Spinal cord (tissue), 10 donors: ENCODE data around the gene SUPT16H. TPM values are rescaled to one million over a fixed set of nuclear protein-coding genes. Genes with fewer than 3 reads are reported as not detected.

Experiments
- DNase-seq, 6 donors: peaks; one replicate each; pipeline versions ENCODE4 v3.0.0 to v3.0.0-alpha.2; 2013 to 2015; ENCODE audit warnings: low spot score in 6 of 6, low read depth in 4 of 6
- H3K27ac ChIP-seq: one replicate; pipeline ENCODE4 v1.5.1; 2013; ENCODE audit warnings: low read depth, low read length, control low read depth
- H3K27me3 ChIP-seq: one replicate; pipeline ENCODE4 v1.6.1; 2013; ENCODE audit warnings: low read length; ENCODE audit not compliant: control insufficient read depth, insufficient read depth
- H3K36me3 ChIP-seq: one replicate; pipeline ENCODE4 v1.6.1; 2013; ENCODE audit warnings: low read length; ENCODE audit not compliant: control insufficient read depth, insufficient read depth
- H3K4me1 ChIP-seq: one replicate; pipeline ENCODE4 v1.6.1; 2013; ENCODE audit warnings: low read length; ENCODE audit not compliant: control insufficient read depth, insufficient read depth
- H3K4me3 ChIP-seq: one replicate; pipeline ENCODE4 v1.5.1; 2013; ENCODE audit warnings: low read depth, low read length, control low read depth
- H3K9me3 ChIP-seq: one replicate; pipeline ENCODE4 v1.6.1; 2013; ENCODE audit warnings: low read length; ENCODE audit not compliant: control insufficient read depth, insufficient read depth
- WGBS: methylation state at CpG from one replicate; pipeline ENCODE4 v1.1.5; 2013; ENCODE audit warnings: missing lambda C conversion rate; ENCODE audit not compliant: insufficient coverage; 5-methylcytosine and 5-hydroxymethylcytosine counted together
- polyA plus RNA-seq, 2 donors: library from polyadenylated mRNA; unstranded; fragments of 120-200 nt; gene quantifications; one replicate each; pipeline ENCODE4 v1.2.1, GENCODE V29; 2013; ENCODE audit not compliant: insufficient read length in 2 of 2
- total RNA-seq, 2 donors: library from RNA; depleted of rRNA in 1 of 2; stranded (reverse); fragments of 120-200 nt in 1 of 2; fragments of >200 nt in 1 of 2; gene quantifications; one replicate each; pipeline versions ENCODE4 v1.2.3 to v1.2.4, GENCODE V29; 2013 to 2014
- donor health status: healthy.

Gene SUPT16H
- total and polyA plus RNA-seq, 4 donors: 75.0 to 98.0 (median 88.8) TPM

DNA sequence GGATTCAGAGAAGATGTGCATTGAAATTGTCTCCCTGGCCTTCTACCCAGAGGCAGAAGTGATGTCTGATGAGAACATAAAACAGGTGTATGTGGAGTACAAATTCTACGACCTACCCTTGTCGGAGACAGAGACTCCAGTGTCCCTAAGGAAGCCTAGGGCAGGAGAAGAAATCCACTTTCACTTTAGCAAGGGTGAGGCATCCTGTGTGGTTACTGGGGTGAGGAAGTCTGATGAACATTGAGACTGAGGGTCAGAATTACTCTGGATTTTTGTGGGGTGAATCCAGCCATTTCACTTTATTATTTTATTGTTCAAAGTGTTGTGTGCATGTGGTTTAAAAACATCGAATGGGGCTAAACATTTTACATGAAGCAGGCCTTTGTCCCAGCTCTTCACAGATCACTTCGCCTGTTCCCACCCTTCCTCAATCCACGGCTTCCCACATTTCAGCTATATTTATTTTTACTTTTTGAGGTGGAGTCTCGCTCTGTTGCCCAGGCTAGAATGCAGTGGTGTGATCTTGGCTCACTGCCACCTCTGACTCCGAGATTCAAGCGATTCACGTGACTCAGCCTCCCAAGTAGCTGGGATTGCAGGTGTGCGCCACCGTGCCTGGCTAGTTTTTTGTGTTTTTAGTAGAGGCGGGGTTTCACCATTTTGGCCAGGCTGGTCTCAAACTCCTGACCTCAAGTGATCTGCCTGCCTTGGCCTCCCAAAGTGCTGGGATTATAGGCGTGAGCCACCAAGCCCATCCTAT is 40.6 kb downstream of the SUPT16H start:
- Histone ChIP-seq H3K4me1 (no peaks in the 10 kb centered on the region), H3K4me3 (no peak overlapping the region), H3K36me3 (no peaks in the 10 kb centered on the region), H3K27ac (no peak overlapping the region), H3K9me3 (no peaks in the 10 kb centered on the region), H3K27me3 (no peaks in the 10 kb centered on the region)
- WGBS: 88% methylated on average over 8 of the region's 13 CpGs
- no peak for DNase-seq

DNA sequence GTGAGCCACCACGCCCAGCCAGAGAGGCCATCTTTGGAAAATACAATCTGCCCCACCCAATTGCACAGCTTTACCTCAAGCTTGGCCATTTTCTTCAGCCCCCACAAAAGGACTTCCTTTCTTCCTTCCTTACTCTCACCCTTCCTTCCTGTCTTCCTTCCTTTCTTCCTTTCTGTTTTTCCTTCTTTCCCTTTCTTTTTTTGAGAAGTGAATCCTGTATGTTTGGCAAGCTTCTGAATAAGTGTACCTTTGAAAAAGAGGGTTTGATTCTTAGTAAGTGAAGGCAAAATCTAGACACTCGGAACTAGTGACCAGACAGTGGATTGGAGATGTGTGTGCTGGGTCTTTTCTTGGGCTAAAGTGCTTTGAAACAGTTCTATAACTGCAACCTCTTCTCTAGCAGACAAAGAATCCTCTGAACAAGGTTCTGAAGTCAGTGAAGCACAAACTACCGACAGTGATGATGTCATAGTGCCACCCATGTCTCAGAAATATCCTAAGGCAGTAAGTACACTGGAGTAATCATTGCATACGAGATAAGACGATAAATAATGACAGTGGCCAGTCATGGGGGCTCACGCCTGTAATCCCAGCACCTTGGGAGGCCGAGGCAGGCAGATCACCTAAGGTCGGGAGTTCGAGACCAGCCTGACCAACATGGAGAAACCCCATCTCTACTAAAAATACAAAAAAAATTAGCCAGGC is 49.5 kb downstream of the SUPT16H start:
- DNase-seq: no peak
- Histone ChIP-seq H3K36me3 (no peaks in the 10 kb centered on the region), H3K27me3 (no peaks in the 10 kb centered on the region), H3K9me3 (no peaks in the 10 kb centered on the region), H3K4me3 (no peak overlapping the region), H3K27ac (no peak overlapping the region), H3K4me1 (no peaks in the 10 kb centered on the region)
- 76% methylated on average over 2 of the region's 9 CpGs for WGBS

DNA sequence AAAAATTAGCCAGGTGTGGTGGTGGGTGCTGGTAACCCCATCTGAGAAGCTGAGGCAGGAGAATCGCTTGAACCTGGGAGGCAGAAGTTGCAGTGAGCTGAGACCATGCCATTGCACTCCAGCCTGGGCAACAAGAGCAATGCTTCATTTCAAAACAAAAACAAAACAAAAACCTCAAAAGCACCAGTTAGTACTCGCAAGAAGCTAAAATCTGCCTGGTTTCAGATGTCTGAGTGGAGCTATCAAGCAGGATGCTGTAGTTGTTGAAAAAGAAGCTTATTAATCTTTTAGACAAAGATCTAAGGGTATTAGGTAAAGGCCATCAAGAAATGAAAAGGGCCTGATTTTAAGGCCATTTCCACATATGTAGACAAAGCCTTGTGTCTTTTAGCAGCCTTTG is 50.9 kb downstream of the SUPT16H start:
- Histone ChIP-seq H3K27me3 (no peaks in the 10 kb centered on the region), H3K9me3 (no peaks in the 10 kb centered on the region), H3K27ac (no peak overlapping the region), H3K4me3 (no peak overlapping the region), H3K4me1 (no peaks in the 10 kb centered on the region), H3K36me3 (no peaks in the 10 kb centered on the region)
- no peak for DNase-seq
- WGBS: 80% methylated on average over 1 of the region's 2 CpGs

DNA sequence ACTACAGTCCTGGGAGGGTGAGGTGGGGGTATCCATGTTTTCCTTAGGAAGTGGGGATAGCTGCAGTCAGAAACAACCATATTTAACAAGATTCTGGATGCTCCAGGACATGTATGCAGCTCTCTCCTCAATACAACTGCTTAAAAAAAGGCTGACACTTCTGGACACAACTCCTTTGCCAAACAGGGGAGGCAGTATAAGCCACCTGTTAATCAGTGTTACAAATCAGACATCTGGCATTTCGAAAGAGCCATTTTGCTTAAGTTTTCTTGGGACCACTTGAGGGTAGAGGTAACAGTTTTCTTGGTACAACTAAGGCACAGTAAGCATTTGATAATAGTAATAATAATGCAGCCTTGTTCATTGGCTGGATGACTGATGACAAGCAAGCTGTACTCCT is 56.8 kb downstream of the SUPT16H start:
- DNase-seq: no peak
- Histone ChIP-seq H3K27ac (no peak overlapping the region), H3K9me3 (no peaks in the 10 kb centered on the region), H3K36me3 (no peaks in the 10 kb centered on the region), H3K4me1 (no peaks in the 10 kb centered on the region), H3K4me3 (no peak overlapping the region), H3K27me3 (no peaks in the 10 kb centered on the region)
- WGBS: no CpG with 5 or more reads among the region's 1 CpG

DNA sequence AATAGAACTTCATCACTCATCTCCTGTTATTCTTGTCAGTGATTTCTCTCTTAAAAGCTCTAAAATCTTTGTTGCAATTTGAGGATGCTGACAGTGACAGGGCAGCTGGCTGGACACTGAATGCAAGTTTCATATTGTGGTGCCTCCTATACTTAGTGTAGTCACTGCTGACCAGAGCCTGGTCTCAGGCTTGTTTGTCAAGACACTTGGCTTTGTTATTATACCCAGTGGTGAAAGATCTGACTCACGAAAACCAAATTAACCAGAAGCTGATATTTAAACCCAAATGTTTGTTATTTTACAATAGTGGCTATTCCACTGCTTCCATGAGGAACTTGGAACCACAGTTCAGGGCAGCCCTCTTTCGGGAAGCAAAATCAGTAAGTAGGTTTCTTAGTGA is 61.1 kb downstream of the SUPT16H start:
- Histone ChIP-seq H3K36me3 (no peaks in the 10 kb centered on the region), H3K4me1 (no peaks in the 10 kb centered on the region), H3K9me3 (no peaks in the 10 kb centered on the region), H3K27me3 (no peaks in the 10 kb centered on the region), H3K4me3 (no peak overlapping the region), H3K27ac (no peak overlapping the region)
- whole genome bisulfite sequencing: 100% methylated on average over 1 of the region's 2 CpGs
- no peak for DNase-seq

DNA sequence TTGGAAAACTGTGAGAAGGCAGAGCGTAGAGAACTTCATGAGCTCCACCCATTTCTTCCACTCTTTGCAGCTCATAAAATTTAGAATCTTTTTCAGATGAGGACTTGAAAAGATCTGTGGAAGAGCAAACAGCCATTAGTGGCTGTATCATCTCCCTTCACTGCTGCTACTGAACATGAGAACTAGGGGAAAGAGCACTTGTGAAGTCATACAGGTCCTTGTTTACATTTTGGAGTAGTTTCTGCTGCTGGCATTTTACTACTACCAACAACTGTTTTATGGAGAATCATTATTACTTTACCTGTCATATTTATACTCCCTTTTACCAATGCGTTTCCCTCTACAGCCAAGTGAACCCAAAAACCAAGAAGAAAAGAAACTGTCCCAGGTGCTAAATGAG is 62.9 kb downstream of the SUPT16H start:
- no peak overlapping the region for H3K27ac ChIP-seq
- DNase-seq: no peak
- WGBS: 100% methylated on average over 1 of the region's 2 CpGs
- no peaks in the 10 kb centered on the region for H3K9me3 ChIP-seq
- no peaks in the 10 kb centered on the region for H3K36me3 ChIP-seq
- H3K4me1 ChIP-seq: no peaks in the 10 kb centered on the region
- no peak overlapping the region for H3K4me3 ChIP-seq
- no peaks in the 10 kb centered on the region for H3K27me3 ChIP-seq

DNA sequence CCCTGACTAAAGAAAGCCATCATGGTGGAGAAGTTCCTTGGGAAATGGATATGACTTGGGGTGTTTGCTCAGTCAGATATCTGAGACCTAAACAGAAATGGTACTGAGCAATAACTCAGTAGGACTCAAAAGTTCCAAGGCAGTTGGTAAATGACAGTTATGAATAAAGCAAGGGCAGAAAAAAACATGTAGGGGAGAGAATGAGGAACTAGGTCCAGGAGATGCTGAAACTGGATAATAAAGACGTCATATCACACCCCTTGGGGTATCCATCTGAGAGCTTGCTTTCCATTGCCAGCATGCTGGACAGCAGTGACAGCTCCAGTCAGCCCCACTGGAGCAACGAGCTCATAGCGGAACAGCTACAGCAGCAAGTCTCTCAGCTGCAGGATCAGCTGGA is 66.4 kb downstream of the SUPT16H start:
- no peak for DNase-seq
- Histone ChIP-seq H3K4me1 (no peaks in the 10 kb centered on the region), H3K4me3 (no peak overlapping the region), H3K27ac (no peak overlapping the region), H3K36me3 (no peaks in the 10 kb centered on the region), H3K27me3 (no peaks in the 10 kb centered on the region), H3K9me3 (no peaks in the 10 kb centered on the region)
- WGBS: 65% methylated on average over 3 of the region's 3 CpGs

DNA sequence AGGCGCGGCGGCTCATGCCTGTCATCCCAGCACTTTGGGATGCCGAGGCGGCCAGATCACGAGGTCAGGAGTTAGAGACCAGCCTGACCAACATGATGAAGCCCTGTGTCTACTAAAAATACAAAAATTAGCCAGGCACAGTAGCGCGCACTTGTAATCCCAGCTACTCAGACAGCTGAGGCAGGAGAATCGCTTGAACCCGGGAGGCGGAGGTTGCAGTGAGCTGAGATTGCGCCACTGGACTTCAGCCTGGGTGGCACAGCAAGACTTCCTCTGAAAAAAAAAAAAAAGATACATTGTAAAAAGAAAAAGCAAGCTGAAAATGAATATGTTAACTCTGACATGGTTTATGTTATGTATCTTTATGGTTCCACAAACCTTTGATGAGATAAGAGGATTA is 70.3 kb downstream of the SUPT16H start:
- no peak overlapping the region for H3K27ac ChIP-seq
- peaks cover 4% of the 10 kb centered on the region for H3K4me1 ChIP-seq
- no peak for DNase-seq
- no peaks in the 10 kb centered on the region for H3K36me3 ChIP-seq
- H3K27me3 ChIP-seq: no peaks in the 10 kb centered on the region
- H3K9me3 ChIP-seq: no peaks in the 10 kb centered on the region
- H3K4me3 ChIP-seq: no peak overlapping the region
- WGBS: 97% methylated on average over 9 of the region's 12 CpGs

DNA sequence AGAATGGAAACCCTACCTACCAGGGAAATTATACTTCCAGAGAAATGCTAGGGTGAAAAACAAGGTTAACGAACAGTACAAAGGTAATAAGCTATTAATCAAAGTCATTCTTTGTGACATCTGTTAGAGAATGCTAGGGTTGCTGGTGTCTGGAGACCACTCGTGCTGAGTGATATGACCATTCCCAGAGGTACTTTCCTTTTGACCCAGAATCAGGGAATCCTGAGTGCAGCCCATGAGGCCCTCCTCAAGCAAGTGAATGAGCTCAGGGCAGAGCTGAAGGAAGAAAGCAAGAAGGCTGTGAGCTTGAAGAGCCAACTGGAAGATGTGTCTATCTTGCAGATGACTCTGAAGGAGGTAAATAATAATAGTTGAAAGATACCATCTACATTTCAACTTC is 72.2 kb downstream of the SUPT16H start:
- no peaks in the 10 kb centered on the region for H3K9me3 ChIP-seq
- peaks cover 4% of the 10 kb centered on the region for H3K4me1 ChIP-seq
- 29% methylated on average over 1 of the region's 2 CpGs for WGBS
- H3K27ac ChIP-seq: no peak overlapping the region
- H3K4me3 ChIP-seq: no peak overlapping the region
- H3K27me3 ChIP-seq: no peaks in the 10 kb centered on the region
- H3K36me3 ChIP-seq: no peaks in the 10 kb centered on the region
- no peak for DNase-seq

DNA sequence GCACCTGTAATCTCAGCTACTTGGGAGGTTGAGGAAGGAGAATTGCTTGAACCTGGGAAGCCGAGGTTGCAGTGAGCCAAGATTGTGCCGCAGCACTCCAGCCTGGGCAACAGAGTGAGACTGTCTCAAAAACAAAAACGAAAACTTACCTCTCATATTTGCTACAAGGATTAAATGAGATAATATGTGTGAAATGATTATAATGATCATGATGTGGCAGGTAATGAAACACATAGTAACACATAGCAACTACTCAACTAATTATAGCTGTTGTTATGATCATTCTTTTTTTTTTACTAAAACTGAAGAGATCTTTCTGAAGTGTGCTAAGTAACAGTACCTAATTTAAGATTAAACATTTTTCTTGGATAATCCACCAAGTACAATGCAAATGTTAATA is 73.9 kb downstream of the SUPT16H start:
- Histone ChIP-seq H3K27ac (no peak overlapping the region), H3K4me3 (no peak overlapping the region)
- no CpG with 5 or more reads among the region's 3 CpGs for WGBS

More for the DNA sequence above, 73.9 kb downstream of the SUPT16H start:
- no peaks in the 10 kb centered on the region for H3K36me3 ChIP-seq
- H3K27me3 ChIP-seq: no peaks in the 10 kb centered on the region
- H3K9me3 ChIP-seq: no peaks in the 10 kb centered on the region
- peaks cover 4% of the 10 kb centered on the region for H3K4me1 ChIP-seq
- no peak for DNase-seq
